Measurements from ENCODE around the gene TMEM161A. TPM values are rescaled to one million over a fixed set of nuclear protein-coding genes. Genes with fewer than 3 reads are reported as not detected.

Gene TMEM161A
- total and polyA plus RNA-seq, 4 donors = 7.6 to 53.3 (median 14.9) TPM

DNA sequence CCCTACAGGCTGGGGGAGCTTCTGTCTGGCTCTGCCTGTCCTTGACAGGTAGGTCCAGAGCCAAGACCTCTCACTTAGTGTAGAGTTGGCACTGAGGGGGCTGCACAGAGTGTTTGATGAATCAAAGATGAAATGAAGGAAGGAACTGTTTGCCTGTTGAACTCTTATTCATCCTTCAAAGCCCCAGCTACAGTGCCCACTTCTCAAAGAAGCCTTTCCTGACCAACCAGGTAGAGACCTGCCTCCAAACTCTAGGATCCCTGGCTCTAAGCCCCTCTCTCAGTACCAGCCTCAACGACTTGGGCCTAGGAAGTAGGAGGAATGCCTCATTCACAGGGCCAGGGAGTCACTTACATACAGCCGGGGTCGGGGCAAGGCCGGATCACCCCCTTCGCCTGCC lies 9.1 kb upstream of the TMEM161A start:
- no peak overlapping the region for H3K27ac ChIP-seq (ENCODE audit: low read depth in 1 of 2, low read length in 2 of 2)
- WGBS, 2 donors = 94 to 95% methylated on average over 5 of the region's 5 CpGs
- ATAC-seq (ENCODE audit: low FRiP score) (no peak), DNase-seq (no peak)
- H3K36me3 ChIP-seq (ENCODE audit: control insufficient read depth in 1 of 2, insufficient read depth in 2 of 2, low read length in 1 of 2) = peaks cover 0 to 4% of the 10 kb centered on the region in 2 donors
- intact Hi-C loops (cut with DNase I) = loop anchor here in 1 of 2 donors (2.0 to 5.0 kb wide), 2 partner anchors 27 to 195 kb away; no protein-coding TSS in a partner anchor
- H3K9me3 ChIP-seq (ENCODE audit: control insufficient read depth, low read length) = no peaks in the 10 kb centered on the region
- no peaks in the 10 kb centered on the region for H3K4me1 ChIP-seq (ENCODE audit: control insufficient read depth in 1 of 2, insufficient read depth in 2 of 2, low read length in 2 of 2)
- H3K4me3 ChIP-seq (ENCODE audit: low read length in 2 of 2) = no peak overlapping the region
- no peaks in the 10 kb centered on the region for H3K27me3 ChIP-seq (ENCODE audit: control insufficient read depth in 1 of 2, insufficient read depth in 2 of 2, low read length in 1 of 2)

DNA sequence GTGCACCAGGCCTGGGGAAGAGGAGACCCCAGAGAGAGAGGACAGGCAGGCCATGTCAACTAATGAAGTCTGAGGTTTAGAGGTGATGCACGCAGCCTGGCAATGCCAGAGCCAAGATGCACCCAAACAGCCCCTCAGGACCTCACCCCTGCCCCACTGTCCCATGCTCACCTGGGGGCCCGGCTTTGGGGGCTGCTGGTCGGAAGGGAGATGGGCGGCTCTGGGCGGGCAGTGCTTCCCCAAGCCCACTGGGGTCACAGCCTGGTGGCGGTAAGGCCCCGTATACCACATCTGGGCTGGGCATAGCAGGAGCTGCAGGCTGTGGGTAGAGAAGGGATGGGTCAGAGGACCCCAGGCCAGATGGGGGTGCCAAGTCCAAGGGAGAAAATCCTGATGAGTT lies 8.6 kb upstream of the TMEM161A start:
- no peak overlapping the region for H3K27ac ChIP-seq (ENCODE audit: low read depth in 1 of 2, low read length in 2 of 2)
- intact Hi-C loops (cut with DNase I) = loop anchor here in 1 of 2 donors (2.0 to 5.0 kb wide), 2 partner anchors 28 to 195 kb away; no protein-coding TSS in a partner anchor

DNA sequence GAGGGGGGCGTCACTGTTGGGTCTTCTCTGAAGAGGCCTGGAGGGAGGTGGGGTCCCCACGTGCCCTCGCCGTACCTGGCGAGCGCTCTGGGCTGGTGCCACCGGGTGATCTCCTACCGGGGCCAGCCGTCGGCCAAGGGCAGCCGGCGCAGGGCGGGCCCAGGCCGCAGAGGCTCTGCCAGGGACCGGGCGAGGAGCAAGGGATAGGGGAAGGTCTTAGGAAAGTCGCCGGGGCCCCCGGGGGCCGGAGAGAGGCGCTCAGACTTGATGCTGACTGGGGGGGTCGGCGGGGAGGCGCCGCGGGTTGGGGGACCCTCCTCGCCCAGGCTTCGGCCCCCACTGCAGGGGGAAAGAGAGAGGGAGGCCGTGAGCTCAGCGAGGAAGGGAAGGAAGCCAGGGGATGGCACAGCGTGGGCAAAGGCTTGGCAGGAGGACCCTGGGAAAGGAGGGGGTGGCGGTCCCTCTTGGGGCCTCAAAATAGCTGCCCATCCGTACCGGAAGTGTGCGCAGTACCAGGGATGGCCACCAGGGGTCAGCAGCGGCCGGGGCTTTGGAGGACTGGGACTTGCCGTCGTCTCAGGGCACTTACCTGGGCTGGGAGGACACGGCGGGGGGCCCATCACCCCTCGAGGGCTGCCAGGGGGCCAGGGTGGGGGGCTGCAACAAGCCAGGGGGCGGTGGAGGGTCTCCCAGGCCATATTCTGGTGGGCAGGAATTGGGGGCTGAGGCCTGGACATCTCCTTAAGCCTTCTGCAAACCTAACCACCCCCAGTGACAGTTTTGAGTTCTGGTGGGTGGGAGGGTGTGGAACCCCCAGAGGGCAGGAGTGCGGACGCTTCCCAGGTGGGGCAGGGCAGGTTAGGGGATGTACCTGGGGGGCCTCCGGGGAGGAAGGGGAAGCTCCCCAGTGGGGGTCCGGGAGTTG lies 7.7 kb upstream of the TMEM161A start:
- Histone ChIP-seq H3K4me1 (ENCODE audit: control insufficient read depth in 1 of 2, insufficient read depth in 2 of 2, low read length in 2 of 2) (no peaks in the 10 kb centered on the region), H3K27ac (ENCODE audit: low read depth in 1 of 2, low read length in 2 of 2) (no peak overlapping the region), H3K36me3 (ENCODE audit: control insufficient read depth in 1 of 2, insufficient read depth in 2 of 2, low read length in 1 of 2) (peaks cover 0 to 4% of the 10 kb centered on the region in 2 donors), H3K4me3 (ENCODE audit: low read length in 2 of 2) (no peak overlapping the region), H3K9me3 (ENCODE audit: control insufficient read depth, low read length) (no peaks in the 10 kb centered on the region), H3K27me3 (ENCODE audit: control insufficient read depth in 1 of 2, insufficient read depth in 2 of 2, low read length in 1 of 2) (no peaks in the 10 kb centered on the region)
- 18 to 21% methylated on average over 34 to 47 of the region's 47 CpGs for WGBS, 2 donors
- DNase-seq = peak; percentile 83 to 95
- intact Hi-C loops (cut with DNase I) = loop anchor here in 1 of 2 donors (2.0 to 5.0 kb wide), 2 partner anchors 29 to 196 kb away; no protein-coding TSS in a partner anchor
- peak; percentile 90 for ATAC-seq (ENCODE audit: low FRiP score)

More for the DNA sequence above, 8.6 kb upstream of the TMEM161A start:
- Histone ChIP-seq H3K4me1 (ENCODE audit: control insufficient read depth in 1 of 2, insufficient read depth in 2 of 2, low read length in 2 of 2) (no peaks in the 10 kb centered on the region), H3K27me3 (ENCODE audit: control insufficient read depth in 1 of 2, insufficient read depth in 2 of 2, low read length in 1 of 2) (no peaks in the 10 kb centered on the region), H3K9me3 (ENCODE audit: control insufficient read depth, low read length) (no peaks in the 10 kb centered on the region), H3K36me3 (ENCODE audit: control insufficient read depth in 1 of 2, insufficient read depth in 2 of 2, low read length in 1 of 2) (peaks cover 0 to 4% of the 10 kb centered on the region in 2 donors), H3K4me3 (ENCODE audit: low read length in 2 of 2) (no peak overlapping the region)
- ATAC-seq (ENCODE audit: low FRiP score) (no peak), DNase-seq (no peak)
- WGBS, 2 donors = 93 to 97% methylated on average over 7 of the region's 7 CpGs

GRCh38 chr19:19145281-19145680 lies 7.0 kb upstream of the TMEM161A start:
- no peaks in the 10 kb centered on the region for H3K4me1 ChIP-seq (ENCODE audit: control insufficient read depth in 1 of 2, insufficient read depth in 2 of 2, low read length in 2 of 2)
- no peaks in the 10 kb centered on the region for H3K27me3 ChIP-seq (ENCODE audit: control insufficient read depth in 1 of 2, insufficient read depth in 2 of 2, low read length in 1 of 2)
- ATAC-seq (ENCODE audit: low FRiP score) (peak; percentile 27), DNase-seq (no peak)
- no peak overlapping the region for H3K4me3 ChIP-seq (ENCODE audit: low read length in 2 of 2)
- intact Hi-C loops (cut with DNase I) = loop anchor here in 1 of 2 donors (5.0 kb wide), 1 partner anchor 197 kb away; no protein-coding TSS in a partner anchor
- WGBS, 2 donors = 74 to 77% methylated on average over 17 of the region's 17 CpGs
- H3K9me3 ChIP-seq (ENCODE audit: control insufficient read depth, low read length) = no peaks in the 10 kb centered on the region
- H3K36me3 ChIP-seq (ENCODE audit: control insufficient read depth in 1 of 2, insufficient read depth in 2 of 2, low read length in 1 of 2) = peaks cover 0 to 4% of the 10 kb centered on the region in 2 donors
- no peak overlapping the region for H3K27ac ChIP-seq (ENCODE audit: low read depth in 1 of 2, low read length in 2 of 2)

DNA sequence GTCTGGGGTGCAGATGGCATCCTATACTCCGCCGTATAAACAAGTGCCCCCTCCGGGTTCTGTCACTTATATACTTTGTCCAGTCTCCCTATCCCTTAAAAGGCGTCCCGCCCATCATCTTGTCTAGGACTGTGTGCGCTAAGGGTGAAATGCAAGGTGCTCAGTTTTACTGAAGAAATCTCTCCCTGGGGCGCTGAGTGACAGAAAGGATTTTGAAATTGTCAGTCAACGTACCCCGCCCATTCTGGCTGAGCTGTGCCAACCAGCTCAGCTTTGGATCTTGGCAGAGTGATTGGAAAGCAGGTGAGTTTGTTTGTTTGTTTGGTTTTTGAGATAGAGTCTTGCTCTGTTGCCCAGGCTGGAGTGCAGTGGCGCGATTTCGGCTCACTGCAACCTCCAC lies 4.1 kb upstream of the TMEM161A start:
- Histone ChIP-seq H3K36me3 (ENCODE audit: control insufficient read depth in 1 of 2, insufficient read depth in 2 of 2, low read length in 1 of 2) (no peaks in the 10 kb centered on the region), H3K4me1 (ENCODE audit: control insufficient read depth in 1 of 2, insufficient read depth in 2 of 2, low read length in 2 of 2) (no peaks in the 10 kb centered on the region), H3K4me3 (ENCODE audit: low read length in 2 of 2) (no peak overlapping the region), H3K27me3 (ENCODE audit: control insufficient read depth in 1 of 2, insufficient read depth in 2 of 2, low read length in 1 of 2) (no peaks in the 10 kb centered on the region), H3K9me3 (ENCODE audit: control insufficient read depth, low read length) (no peaks in the 10 kb centered on the region), H3K27ac (ENCODE audit: low read depth in 1 of 2, low read length in 2 of 2) (no peak overlapping the region)
- DNase-seq = no peak
- WGBS, 2 donors = 87 to 94% methylated on average over 12 of the region's 12 CpGs
- ATAC-seq (ENCODE audit: low FRiP score) = no peak
- intact Hi-C loops (cut with DNase I) = no loop called here

DNA sequence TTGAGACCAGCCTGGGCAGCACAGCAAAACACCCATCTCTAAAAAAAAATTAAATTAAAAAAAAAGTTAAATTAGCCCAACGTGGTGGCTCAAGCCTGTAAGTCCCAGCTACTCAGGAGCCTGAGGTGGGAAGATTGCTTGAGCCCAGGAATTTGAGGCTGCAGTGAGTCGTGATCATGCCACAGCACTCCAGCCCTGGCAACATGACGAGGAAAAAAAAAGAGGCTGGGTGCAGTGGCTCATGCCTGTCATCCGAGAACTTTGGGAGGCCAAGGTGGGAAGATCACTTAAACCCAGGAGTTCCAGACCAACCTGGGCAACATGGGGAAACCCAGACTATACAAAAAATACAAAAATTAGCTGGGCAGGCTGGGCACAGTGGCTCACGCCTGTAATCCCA lies 2.2 kb upstream of the TMEM161A start:
- no peak for ATAC-seq (ENCODE audit: low FRiP score)
- H3K36me3 ChIP-seq (ENCODE audit: control insufficient read depth in 1 of 2, insufficient read depth in 2 of 2, low read length in 1 of 2) = no peaks in the 10 kb centered on the region
- no peaks in the 10 kb centered on the region for H3K9me3 ChIP-seq (ENCODE audit: control insufficient read depth, low read length)
- intact Hi-C loops (cut with DNase I) = no loop called here
- no peaks in the 10 kb centered on the region for H3K27me3 ChIP-seq (ENCODE audit: control insufficient read depth in 1 of 2, insufficient read depth in 2 of 2, low read length in 1 of 2)
- no peak for DNase-seq
- no peak overlapping the region for H3K27ac ChIP-seq (ENCODE audit: low read depth in 1 of 2, low read length in 2 of 2)
- H3K4me1 ChIP-seq (ENCODE audit: control insufficient read depth in 1 of 2, insufficient read depth in 2 of 2, low read length in 2 of 2) = no peaks in the 10 kb centered on the region
- 55 to 62% methylated on average over 5 of the region's 5 CpGs for WGBS, 2 donors
- H3K4me3 ChIP-seq (ENCODE audit: low read length in 2 of 2) = no peak overlapping the region

- H3K4me1 ChIP-seq (ENCODE audit: control insufficient read depth in 1 of 2, insufficient read depth in 2 of 2, low read length in 2 of 2) = no peaks in the 10 kb centered on the region
- H3K27ac ChIP-seq (ENCODE audit: low read depth in 1 of 2, low read length in 2 of 2) = no peak overlapping the region
- DNase-seq = no peak
- H3K9me3 ChIP-seq (ENCODE audit: control insufficient read depth, low read length) = no peaks in the 10 kb centered on the region
- H3K4me3 ChIP-seq (ENCODE audit: low read length in 2 of 2) = no peak overlapping the region
- WGBS, 2 donors = 54% methylated on average over 5 of the region's 5 CpGs
- H3K36me3 ChIP-seq (ENCODE audit: control insufficient read depth in 1 of 2, insufficient read depth in 2 of 2, low read length in 1 of 2) = no peaks in the 10 kb centered on the region
- intact Hi-C loops (cut with DNase I) = loop anchor here (2.0 to 5.0 kb wide), 3 partner anchors 78 to 108 kb away; partner anchors contain the start of genes ARMC6 (in 1 of the 2), SLC25A42 (in 1 of the 2) and SUGP2 (in 1 of the 2)
- H3K27me3 ChIP-seq (ENCODE audit: control insufficient read depth in 1 of 2, insufficient read depth in 2 of 2, low read length in 1 of 2) = no peaks in the 10 kb centered on the region
- no peak for ATAC-seq (ENCODE audit: low FRiP score)
Observed at GRCh38 chr19:19139876-19140229, 1.6 kb upstream of the TMEM161A start.

GRCh38 chr19:19137556-19138108 lies 646 bp downstream of the TMEM161A start:
- H3K27ac ChIP-seq (ENCODE audit: low read depth in 1 of 2, low read length in 2 of 2) = no peak overlapping the region
- H3K4me1 ChIP-seq (ENCODE audit: control insufficient read depth in 1 of 2, insufficient read depth in 2 of 2, low read length in 2 of 2) = no peaks in the 10 kb centered on the region
- 13 to 16% methylated on average over 25 of the region's 25 CpGs for WGBS, 2 donors
- H3K9me3 ChIP-seq (ENCODE audit: control insufficient read depth, low read length) = no peaks in the 10 kb centered on the region
- ATAC-seq (ENCODE audit: low FRiP score) = peak; percentile 1
- intact Hi-C loops (cut with DNase I) = loop anchor here (2.0 to 5.0 kb wide), 3 partner anchors 75 to 105 kb away; partner anchors contain the start of genes ARMC6 (in 1 of the 2), SLC25A42 (in 1 of the 2) and SUGP2 (in 1 of the 2)
- no peaks in the 10 kb centered on the region for H3K36me3 ChIP-seq (ENCODE audit: control insufficient read depth in 1 of 2, insufficient read depth in 2 of 2, low read length in 1 of 2)
- DNase-seq = no peak
- H3K27me3 ChIP-seq (ENCODE audit: control insufficient read depth in 1 of 2, insufficient read depth in 2 of 2, low read length in 1 of 2) = no peaks in the 10 kb centered on the region
- H3K4me3 ChIP-seq (ENCODE audit: low read length in 2 of 2) = peak overlapping the region; percentile 23 to 39

Measured in aorta (tissue), 5 donors.